ENCODE results near the gene PKN3. TPM values are rescaled to one million over a fixed set of nuclear protein-coding genes. Genes with fewer than 3 reads are reported as not detected.
A peak's percentile ranks its signal among the peaks of the same experiment; 100 is the strongest.
"Not testable (repeated sequence)": the region's sequence is repeated elsewhere in the genome, so short reads cannot be mapped to it uniquely, and the experiment has no call there.

PKN3 gene
- total RNA-seq, 4 donors from 2014 or later = 1.4 to 5.2 (median 3.3) TPM

DNA sequence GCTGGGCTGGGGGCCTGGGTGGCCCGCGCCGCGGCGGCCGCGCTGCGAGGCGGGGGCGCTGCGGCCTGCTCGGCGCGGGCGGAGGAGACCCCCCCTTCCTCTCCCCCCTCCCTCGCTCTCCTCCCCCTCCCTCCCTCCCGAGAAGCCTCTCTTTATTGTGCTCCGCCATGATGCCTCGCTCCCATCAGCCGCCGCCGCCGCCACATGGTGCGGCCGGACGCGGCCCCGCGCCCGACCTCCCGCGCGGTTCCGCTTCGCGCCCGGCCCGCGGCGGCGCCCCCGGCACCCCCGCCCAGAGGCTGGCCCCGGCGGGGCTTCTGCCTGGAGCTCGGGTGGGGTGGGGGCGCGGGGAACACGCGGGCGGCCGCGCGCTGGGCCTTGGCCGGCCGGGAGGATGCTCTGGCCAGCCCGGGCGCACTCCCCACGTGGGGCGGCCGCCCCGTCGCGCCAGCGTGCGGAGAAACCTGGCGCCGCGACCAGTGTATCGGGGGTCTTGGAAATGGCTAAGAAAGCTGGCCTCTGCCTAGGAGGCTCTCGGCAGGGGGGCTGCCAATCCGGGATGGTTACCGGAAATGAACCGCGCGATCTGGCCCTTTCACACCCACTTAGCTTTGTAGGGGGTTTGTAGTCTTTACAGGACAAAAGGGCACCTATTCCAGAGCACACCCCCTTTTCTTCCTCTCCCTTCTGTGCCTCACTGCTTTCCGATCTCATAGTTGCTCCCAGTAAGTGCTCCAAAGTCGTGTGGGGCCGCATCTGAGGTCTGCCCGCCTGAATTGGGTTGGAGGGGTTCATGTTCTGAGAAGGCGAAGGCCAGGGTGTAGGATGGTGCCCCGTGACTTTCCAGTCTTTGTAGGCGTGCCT is 12.3 kb upstream of the PKN3 start:
- in situ Hi-C loops (cut with MboI; ENCODE audit: low sequenced_read_pairs in 4 of 4) = no loop called here
- peaks cover 12 to 19% of the 10 kb centered on the region in 2 donors for H3K4me1 ChIP-seq
- no peaks in the 10 kb centered on the region for H3K9me3 ChIP-seq
- H3K4me3 ChIP-seq = peak overlapping the region; percentile 54 to 71 (median 68)
- no peaks in the 10 kb centered on the region for H3K27me3 ChIP-seq
- H3K27ac ChIP-seq = peak overlapping the region; percentile 66 to 90 (median 76)
- TF ChIP-seq, protein P1, sequence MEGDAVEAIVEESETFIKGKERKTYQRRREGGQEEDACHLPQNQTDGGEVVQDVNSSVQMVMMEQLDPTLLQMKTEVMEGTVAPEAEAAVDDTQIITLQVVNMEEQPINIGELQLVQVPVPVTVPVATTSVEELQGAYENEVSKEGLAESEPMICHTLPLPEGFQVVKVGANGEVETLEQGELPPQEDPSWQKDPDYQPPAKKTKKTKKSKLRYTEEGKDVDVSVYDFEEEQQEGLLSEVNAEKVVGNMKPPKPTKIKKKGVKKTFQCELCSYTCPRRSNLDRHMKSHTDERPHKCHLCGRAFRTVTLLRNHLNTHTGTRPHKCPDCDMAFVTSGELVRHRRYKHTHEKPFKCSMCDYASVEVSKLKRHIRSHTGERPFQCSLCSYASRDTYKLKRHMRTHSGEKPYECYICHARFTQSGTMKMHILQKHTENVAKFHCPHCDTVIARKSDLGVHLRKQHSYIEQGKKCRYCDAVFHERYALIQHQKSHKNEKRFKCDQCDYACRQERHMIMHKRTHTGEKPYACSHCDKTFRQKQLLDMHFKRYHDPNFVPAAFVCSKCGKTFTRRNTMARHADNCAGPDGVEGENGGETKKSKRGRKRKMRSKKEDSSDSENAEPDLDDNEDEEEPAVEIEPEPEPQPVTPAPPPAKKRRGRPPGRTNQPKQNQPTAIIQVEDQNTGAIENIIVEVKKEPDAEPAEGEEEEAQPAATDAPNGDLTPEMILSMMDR (IDR thresholded peaks at IDR 0.05 in 4 of 5, conservative IDR thresholded peaks at IDR 0.05 in 1 of 5) = no peak
- TF ChIP-seq POLR2A (IDR thresholded peaks at IDR 0.05) = no peak
- ATAC-seq (peak in 1 of 2 donors; percentile 23), DNase-seq (no peak)
- intact Hi-C loops (cut with DNase I; ENCODE audit: low total_unique reads) = loop anchor here (1.0 to 2.0 kb wide), 5 partner anchors 12 to 138 kb away; partner anchors contain the start of genes DYNC2I2, PKN3, SPTAN1 and ZDHHC12
- peaks cover 0 to 36% of the 10 kb centered on the region in 2 donors for H3K36me3 ChIP-seq

DNA sequence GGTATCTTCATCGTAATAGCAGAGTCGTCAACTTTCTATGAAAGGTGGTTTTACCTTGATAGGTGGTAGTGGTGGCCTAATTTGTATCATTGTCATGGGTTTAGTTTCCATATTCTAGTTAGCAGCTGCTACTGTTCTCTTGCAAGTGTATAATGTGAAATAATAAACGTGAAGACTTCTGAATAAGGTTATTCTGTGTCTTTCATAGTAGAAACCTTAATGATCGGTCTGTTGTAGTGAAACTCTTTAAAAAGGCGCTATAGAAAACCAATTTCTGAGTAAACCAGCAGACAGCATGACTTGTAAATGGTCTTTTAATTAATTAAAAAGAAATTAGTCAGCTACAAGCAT is 11.6 kb upstream of the PKN3 start:
- intact Hi-C loops (cut with DNase I; ENCODE audit: low total_unique reads) (no loop called here), in situ Hi-C loops (cut with MboI; ENCODE audit: low sequenced_read_pairs in 4 of 4) (no loop called here)
- peak overlapping the region; percentile 54 to 71 (median 68) for H3K4me3 ChIP-seq
- no peaks in the 10 kb centered on the region for H3K27me3 ChIP-seq
- peak overlapping the region; percentile 66 to 90 (median 76) for H3K27ac ChIP-seq
- H3K36me3 ChIP-seq = peaks cover 0 to 39% of the 10 kb centered on the region in 2 donors
- DNase-seq = no peak
- ATAC-seq = no peak
- TF ChIP-seq, protein P1 (IDR thresholded peaks at IDR 0.05 in 4 of 5, conservative IDR thresholded peaks at IDR 0.05 in 1 of 5) = no peak
- no peak for TF ChIP-seq POLR2A (IDR thresholded peaks at IDR 0.05)
- no peaks in the 10 kb centered on the region for H3K9me3 ChIP-seq
- peaks cover 12 to 19% of the 10 kb centered on the region in 2 donors for H3K4me1 ChIP-seq

DNA sequence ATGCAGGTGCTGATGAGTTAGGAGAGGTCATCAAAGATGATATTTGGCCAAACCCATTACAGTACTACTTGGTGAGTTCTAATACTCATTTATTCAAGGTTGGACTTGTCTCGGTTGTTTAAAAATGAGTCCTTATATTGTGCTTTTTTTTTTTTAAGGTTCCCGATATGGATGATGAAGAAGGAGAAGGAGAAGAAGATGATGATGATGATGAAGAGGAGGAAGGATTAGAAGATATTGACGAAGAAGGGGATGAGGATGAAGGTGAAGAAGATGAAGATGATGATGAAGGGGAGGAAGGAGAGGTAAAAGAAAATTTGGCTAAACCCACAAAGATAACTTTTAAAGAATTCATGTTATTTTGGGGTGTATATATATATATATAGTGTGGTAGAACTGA is 8.6 kb upstream of the PKN3 start:
- H3K9me3 ChIP-seq; in situ Hi-C loops (cut with MboI; ENCODE audit: low sequenced_read_pairs in 4 of 4); H3K27me3 ChIP-seq; intact Hi-C loops (cut with DNase I; ENCODE audit: low total_unique reads); DNase-seq; ATAC-seq; H3K4me3 ChIP-seq; H3K27ac ChIP-seq: not testable (repeated sequence)
- peaks cover 12 to 13% of the 10 kb centered on the region in 2 donors for H3K4me1 ChIP-seq
- peaks cover 0 to 48% of the 10 kb centered on the region in 2 donors for H3K36me3 ChIP-seq

DNA sequence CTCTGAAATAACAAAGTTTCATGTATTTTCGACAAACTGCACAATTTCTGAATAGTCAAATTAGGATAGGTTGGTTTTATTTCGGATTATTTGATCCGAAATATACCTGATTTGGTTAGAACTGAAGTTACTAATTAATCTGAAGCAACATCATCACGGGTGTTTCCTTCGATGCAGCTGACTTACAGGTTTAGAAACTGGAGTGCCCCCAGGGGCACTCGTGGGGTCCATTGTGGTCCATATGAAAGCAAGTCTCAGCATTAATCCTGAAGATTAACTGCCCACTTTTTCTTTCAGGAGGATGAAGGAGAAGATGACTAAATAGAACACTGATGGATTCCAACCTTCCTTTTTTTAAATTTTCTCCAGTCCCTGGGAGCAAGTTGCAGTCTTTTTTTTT is 8.0 kb upstream of the PKN3 start:
- ATAC-seq (no peak), DNase-seq (no peak)
- in situ Hi-C loops (cut with MboI; ENCODE audit: low sequenced_read_pairs in 4 of 4) (no loop called here), intact Hi-C loops (cut with DNase I; ENCODE audit: low total_unique reads) (no loop called here)
- Histone ChIP-seq H3K4me1 (peaks cover 12 to 13% of the 10 kb centered on the region in 2 donors), H3K27me3 (no peaks in the 10 kb centered on the region), H3K9me3 (no peaks in the 10 kb centered on the region), H3K36me3 (peaks cover 0 to 48% of the 10 kb centered on the region in 2 donors), H3K4me3 (no peak overlapping the region), H3K27ac (no peak overlapping the region)
- TF ChIP-seq, protein P1 (IDR thresholded peaks at IDR 0.05 in 4 of 5, conservative IDR thresholded peaks at IDR 0.05 in 1 of 5) = no peak
- no peak for TF ChIP-seq POLR2A (IDR thresholded peaks at IDR 0.05)

GRCh38 chr9:128696923-128697707 is 5.2 kb upstream of the PKN3 start:
- no peaks in the 10 kb centered on the region for H3K27me3 ChIP-seq
- ATAC-seq (no peak), DNase-seq (no peak)
- H3K9me3 ChIP-seq = no peaks in the 10 kb centered on the region
- peaks cover 0 to 40% of the 10 kb centered on the region in 2 donors for H3K36me3 ChIP-seq
- H3K4me1 ChIP-seq = peaks cover 0 to 1% of the 10 kb centered on the region in 2 donors
- H3K4me3 ChIP-seq = no peak overlapping the region
- H3K27ac ChIP-seq = no peak overlapping the region
- TF ChIP-seq, protein P1 (IDR thresholded peaks at IDR 0.05 in 4 of 5, conservative IDR thresholded peaks at IDR 0.05 in 1 of 5) = no peak
- TF ChIP-seq POLR2A (IDR thresholded peaks at IDR 0.05) = no peak
- intact Hi-C loops (cut with DNase I; ENCODE audit: low total_unique reads) (no loop called here), in situ Hi-C loops (cut with MboI; ENCODE audit: low sequenced_read_pairs in 4 of 4) (no loop called here)

DNA sequence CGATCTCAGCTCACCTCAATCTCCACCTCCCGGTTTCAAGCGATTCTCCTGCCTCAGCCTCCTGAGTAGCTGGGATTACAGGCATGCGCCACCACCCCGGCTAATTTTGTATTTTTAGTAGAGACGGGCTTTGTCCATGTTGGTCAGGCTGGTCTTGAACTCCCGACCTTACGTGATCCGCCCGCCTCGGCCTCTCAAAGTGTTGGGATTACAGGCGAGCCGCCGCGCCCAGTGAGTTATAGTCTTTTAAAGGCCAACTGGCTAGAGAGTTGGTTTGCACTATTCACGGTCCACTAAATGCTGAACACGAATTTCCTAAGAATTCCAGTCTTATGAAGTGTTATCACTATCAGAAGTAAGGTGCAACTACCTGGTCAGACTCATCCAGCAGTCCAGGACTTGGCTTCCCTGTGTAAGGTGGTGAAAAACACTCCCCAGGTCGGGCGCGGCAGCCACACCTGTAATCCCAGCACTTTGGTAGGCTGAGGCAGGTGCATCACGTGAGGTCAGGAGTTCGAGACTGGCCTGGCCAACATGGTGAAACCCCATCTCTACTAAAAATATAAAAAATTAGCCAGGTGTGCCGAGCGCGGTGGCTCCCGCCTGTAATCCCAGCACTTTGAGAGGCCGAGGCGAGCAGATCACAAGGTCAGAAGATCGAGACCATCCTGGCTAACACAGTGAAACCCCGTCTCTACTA is 3.1 kb upstream of the PKN3 start:
- intact Hi-C loops (cut with DNase I; ENCODE audit: low total_unique reads); DNase-seq; ATAC-seq; H3K9me3 ChIP-seq; in situ Hi-C loops (cut with MboI; ENCODE audit: low sequenced_read_pairs in 4 of 4); H3K27ac ChIP-seq; H3K4me3 ChIP-seq; H3K27me3 ChIP-seq: not testable (repeated sequence)
- peaks cover 0 to 11% of the 10 kb centered on the region in 2 donors for H3K4me1 ChIP-seq
- peaks cover 0 to 20% of the 10 kb centered on the region in 2 donors for H3K36me3 ChIP-seq

All from gastrocnemius medialis (tissue), 4 donors.